IPS-11a (cell line): ENCODE results near the gene CREB3L2.
"Not testable (repeated sequence)": the region's sequence is repeated elsewhere in the genome, so short reads cannot be mapped to it uniquely, and the experiment has no call there.

Source experiments
- H3K4me3 ChIP-seq: one replicate; pipeline ENCODE4 v1.5.1; 2013; ENCODE audit warnings: low read depth, low read length, control low read depth

The CREB3L2 gene

GRCh38 chr7:138001529-138002095 lies at the start of gene CREB3L2:
Gene CREB3L2 (minus strand): TSS chr7:138002086. CDS start chr7:138001705, 381 bp downstream.
- peak within 1 kb of the TSS; percentile 96 for H3K4me3 ChIP-seq

GRCh38 chr7:138049505-138050116 lies 47.7 kb upstream of the CREB3L2 start:
- H3K4me3 ChIP-seq, result no peak overlapping the region

GRCh38 chr7:138047907-138048306 lies 46.0 kb upstream of the CREB3L2 start:
- H3K4me3 ChIP-seq, result no peak overlapping the region

- H3K4me3 ChIP-seq, result no peak overlapping the region
These were observed 43.0 kb upstream of the CREB3L2 start for GRCh38 chr7:138044897-138045296.

- not testable (repeated sequence) for H3K4me3 ChIP-seq
These were observed 38.2 kb upstream of the CREB3L2 start for GRCh38 chr7:138040063-138040462.

GRCh38 chr7:138036135-138036534 lies 34.2 kb upstream of the CREB3L2 start:
- H3K4me3 ChIP-seq, result no peak overlapping the region

GRCh38 chr7:138033241-138033640 lies 31.4 kb upstream of the CREB3L2 start:
- H3K4me3 ChIP-seq, result no peak overlapping the region

GRCh38 chr7:138032770-138033169 lies 30.9 kb upstream of the CREB3L2 start:
- H3K4me3 ChIP-seq, result no peak overlapping the region

GRCh38 chr7:138032186-138032585 lies 30.3 kb upstream of the CREB3L2 start:
- no peak overlapping the region for H3K4me3 ChIP-seq

GRCh38 chr7:138030679-138031351 lies 28.9 kb upstream of the CREB3L2 start:
- no peak overlapping the region for H3K4me3 ChIP-seq

- H3K4me3 ChIP-seq, result no peak overlapping the region
These were observed 28.1 kb upstream of the CREB3L2 start for GRCh38 chr7:138029941-138030340.

- no peak overlapping the region for H3K4me3 ChIP-seq
These were observed 27.2 kb upstream of the CREB3L2 start for GRCh38 chr7:138029126-138029525.

GRCh38 chr7:138027100-138027499 lies 25.2 kb upstream of the CREB3L2 start:
- no peak overlapping the region for H3K4me3 ChIP-seq

- H3K4me3 ChIP-seq, result no peak overlapping the region
These were observed 23.6 kb upstream of the CREB3L2 start for GRCh38 chr7:138025215-138026186.

- H3K4me3 ChIP-seq, result no peak overlapping the region
These were observed 22.9 kb upstream of the CREB3L2 start for GRCh38 chr7:138024765-138025164.

- no peak overlapping the region for H3K4me3 ChIP-seq
These were observed 22.4 kb upstream of the CREB3L2 start for GRCh38 chr7:138024343-138024691.

- H3K4me3 ChIP-seq, result no peak overlapping the region
These were observed 21.9 kb upstream of the CREB3L2 start for GRCh38 chr7:138023618-138024342.

- no peak overlapping the region for H3K4me3 ChIP-seq
These were observed 20.0 kb upstream of the CREB3L2 start for GRCh38 chr7:138021889-138022288.

- no peak overlapping the region for H3K4me3 ChIP-seq
These were observed 16.1 kb upstream of the CREB3L2 start for GRCh38 chr7:138017992-138018391.

- H3K4me3 ChIP-seq, result no peak overlapping the region
These were observed 13.2 kb upstream of the CREB3L2 start for GRCh38 chr7:138015096-138015495.

- no peak overlapping the region for H3K4me3 ChIP-seq
These were observed 12.8 kb upstream of the CREB3L2 start for GRCh38 chr7:138014686-138015085.
